PC-9 (cell line): Measurements from ENCODE around the gene BMF.

Experiments used
- CTCF ChIP-seq: fragments of 200-600 bp; sonication (generic); conservative IDR thresholded peaks from 2 replicates; pipeline ENCODE4 v1.6.1; 2017; ENCODE audit warnings: mixed run types, antibody characterized with exemption, mild to moderate bottlenecking, moderate library complexity
- EZH2 ChIP-seq: fragments of 200-600 bp; sonication (generic); IDR thresholded peaks from 2 replicates; pipeline ENCODE4 v1.8.0; 2017; ENCODE audit warnings: antibody characterized with exemption, low read depth

DNA sequence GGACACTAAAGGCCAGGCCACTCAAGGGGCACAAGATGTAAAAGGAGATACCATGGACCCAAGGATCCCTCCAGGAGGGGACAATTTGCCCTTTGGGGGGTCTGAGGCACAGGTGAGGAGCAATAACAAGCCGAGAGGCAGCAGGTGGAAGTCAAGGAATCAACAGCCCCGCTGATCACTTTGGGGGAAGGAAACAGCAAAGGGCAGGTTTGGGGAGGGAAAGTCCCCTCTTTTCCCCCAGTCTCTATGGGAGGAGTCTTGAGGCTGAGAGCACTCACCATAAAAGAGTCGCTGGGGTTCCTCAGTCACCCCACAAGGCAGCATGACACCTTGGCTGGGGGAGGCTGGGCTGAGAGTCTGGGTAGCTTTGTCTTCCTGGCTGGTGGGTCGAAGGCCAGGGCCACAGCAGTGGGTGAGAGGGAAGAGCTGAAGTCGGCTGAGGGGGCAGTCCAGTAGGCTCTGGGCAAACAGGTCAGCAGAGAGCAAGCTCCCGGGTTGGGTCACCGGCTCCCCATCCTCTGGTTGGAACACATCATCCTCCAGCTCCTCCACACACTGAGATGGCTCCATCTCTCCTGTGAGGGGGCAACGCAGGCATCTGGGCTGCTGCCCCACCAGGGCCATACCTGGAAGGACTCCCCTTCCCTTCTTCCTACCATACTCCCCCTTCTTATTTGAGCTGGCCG lies 3.0 kb downstream of the BMF start:
- TF ChIP-seq CTCF: no peak
- TF ChIP-seq EZH2: no peak
